SKM-1 treated with dmso at 0.1 percent for 144 hours (cell line): ENCODE data around the gene PIM2.

Experiments
- DNase-seq: peaks from one replicate; lab custom pipeline; 2025; ENCODE audit not compliant: unreplicated experiment; lab: John Stamatoyannopoulos, UW

Gene PIM2

DNA sequence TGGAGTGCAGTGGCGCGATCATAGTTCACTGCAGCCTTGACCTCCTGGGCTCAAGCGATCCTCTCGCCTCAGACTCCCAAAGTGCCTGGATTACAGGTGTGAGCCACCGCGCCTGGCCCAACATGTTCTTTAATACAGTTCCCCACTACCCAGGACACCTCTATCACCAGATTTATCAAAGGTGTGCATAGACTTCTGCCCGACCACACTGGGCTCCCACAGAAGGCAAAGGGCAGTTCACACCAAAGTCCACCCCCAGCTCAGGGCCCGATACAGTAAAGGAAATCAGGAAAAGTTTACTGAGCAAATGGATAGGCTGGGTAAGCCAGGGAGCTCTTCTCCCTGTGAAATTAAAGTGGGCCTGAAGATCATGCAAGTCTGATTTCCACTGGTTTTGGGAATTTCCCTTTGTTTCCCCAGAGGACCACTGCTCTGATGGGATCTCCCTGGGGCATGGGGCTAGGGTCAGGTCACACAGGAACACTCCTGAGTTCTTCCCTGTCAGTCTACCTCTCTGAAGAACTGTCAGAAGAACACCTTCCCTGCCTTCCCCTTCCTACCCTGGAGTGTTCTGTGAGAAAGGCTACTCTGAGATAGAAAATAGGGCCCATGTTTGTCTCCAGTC, 17.7 kb upstream of the PIM2 start:
- DNase-seq: no peak

DNA sequence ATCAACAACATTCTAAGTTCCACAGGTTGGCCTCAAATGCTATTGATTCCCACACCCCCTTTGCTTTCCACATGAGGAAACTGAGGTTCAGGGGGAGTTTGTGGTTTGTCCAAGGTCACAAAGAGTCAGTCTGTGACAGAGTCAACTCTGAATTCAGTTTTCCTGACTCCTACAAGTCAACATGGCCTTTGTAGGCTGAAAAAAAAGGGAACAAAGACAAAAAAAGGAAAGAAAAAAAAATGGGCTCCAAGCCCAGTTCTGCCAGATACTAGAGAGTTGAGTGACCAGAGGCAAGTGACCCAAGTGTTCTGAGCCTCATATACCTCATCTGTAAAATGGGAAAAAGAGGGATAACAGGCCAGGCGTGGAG, 16.5 kb upstream of the PIM2 start:
- no peak for DNase-seq

DNA sequence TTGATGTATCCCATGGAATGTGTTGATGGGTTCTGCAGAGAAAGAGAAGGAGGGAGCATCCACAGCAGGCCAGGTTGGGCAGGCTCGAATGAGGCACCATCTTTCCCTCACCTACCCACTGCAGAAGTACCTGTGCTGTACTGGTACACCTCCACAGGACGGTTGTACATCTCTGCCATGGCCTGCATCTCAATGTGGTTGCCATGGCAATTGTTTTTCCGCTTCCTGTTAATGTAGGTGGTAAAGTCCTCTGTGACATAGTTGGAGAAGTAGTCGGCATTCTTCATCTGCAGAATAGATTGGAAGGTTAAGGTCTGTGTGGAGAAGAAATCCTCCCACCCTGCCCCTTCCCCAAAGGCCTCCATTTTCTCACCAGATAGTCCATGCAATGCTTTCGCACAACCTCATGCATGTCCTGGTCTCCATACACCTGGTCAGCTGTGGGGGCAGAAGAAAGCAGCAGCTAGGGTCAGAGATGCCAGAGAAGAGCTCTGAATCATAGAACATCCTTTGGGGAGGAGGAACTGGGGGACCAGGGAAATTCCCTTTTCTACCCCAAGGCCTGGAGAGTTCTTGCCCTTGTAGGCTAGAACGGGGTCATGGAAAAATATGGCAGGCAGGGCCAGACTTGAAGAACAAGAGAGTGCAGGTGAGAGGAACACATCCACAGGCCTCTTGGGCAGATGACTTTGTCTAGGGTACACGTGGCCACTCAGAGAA, 15.9 kb upstream of the PIM2 start:
- no peak for DNase-seq

DNA sequence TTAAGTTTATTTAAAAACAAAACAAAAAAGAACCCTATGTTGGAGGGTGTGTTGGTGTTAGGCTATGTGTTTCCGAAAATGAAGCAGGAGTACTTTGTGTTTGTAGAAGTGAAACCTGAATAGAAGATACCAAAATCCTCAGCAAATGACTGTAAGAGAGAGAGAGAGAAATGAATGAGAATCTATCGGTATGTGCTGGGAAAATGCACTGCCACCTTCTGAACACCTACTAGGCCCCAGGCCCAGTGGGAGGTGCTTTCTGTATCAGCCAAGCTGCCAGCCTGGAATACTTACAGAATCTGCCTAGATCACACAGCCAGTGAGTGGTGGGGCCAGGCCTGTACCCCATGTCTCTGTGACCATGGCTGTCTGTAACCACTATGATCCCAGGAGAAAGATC, 14.9 kb upstream of the PIM2 start:
- no peak for DNase-seq

DNA sequence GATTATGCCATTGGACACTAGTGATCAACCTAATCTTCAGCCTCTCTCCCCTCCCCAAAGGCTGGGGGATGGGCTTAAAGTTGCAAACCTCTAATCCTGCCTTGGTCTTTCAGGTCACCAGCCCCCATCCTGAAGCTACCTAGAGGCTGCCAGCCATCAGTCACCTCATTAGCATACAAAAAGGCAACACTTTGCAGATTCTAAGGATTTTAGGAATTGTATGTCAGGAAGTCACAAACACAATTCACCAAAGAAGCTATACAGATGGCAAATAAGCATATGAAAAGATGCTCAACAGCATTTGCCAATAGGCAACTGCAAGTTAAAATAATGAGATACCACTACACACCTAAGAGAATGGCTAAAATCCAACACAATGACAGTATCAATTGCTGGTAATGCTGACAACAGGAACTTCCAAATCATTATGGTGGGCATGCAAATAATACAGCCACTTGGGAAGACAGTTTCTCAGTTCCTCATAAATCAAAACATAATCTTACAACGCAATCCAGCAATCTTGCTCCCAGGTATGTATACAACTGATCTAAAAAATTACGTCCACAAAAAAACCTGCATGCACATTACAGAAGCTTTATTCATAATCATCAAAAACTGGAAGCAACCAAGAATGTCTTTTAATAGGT, 9.0 kb upstream of the PIM2 start:
- no peak for DNase-seq

DNA sequence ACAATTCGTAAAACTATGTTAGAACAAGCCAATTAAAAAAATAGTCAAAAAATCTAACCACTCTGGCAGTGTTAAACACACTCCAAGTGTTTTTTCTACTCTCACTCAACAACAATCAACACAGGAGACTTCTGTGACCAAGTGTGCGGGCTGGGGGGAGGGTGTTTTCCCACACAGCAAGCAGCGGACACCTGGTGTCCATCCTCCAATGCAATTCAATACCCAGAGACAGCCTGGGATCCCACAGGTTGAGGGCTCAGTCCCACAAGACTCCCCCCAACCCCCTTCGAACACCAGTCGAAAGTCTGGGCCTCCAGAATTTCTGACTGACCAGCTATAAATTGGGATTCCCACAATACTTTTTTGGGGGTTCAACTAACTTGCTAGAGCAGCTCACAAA, 8.3 kb upstream of the PIM2 start:
- DNase-seq: no peak

DNA sequence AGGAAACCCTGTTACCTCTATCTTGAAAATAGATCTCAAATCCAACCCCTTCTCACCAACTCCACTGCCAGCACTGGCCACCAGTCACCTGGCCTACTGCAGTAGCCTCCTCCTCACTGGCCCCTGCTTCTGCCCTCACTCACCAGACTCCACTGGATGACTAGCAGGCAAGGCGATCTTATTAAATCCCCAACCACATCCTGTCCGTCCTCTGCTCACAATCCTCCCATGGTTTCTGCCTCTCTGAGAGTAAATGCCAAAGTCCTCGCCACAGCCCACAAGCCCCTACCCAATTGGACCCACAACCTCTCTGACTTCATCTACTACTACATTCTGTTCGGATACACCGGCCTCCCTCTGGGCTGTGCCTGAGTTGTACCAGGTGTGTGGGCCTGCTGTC, 5.4 kb upstream of the PIM2 start:
- DNase-seq: no peak

DNA sequence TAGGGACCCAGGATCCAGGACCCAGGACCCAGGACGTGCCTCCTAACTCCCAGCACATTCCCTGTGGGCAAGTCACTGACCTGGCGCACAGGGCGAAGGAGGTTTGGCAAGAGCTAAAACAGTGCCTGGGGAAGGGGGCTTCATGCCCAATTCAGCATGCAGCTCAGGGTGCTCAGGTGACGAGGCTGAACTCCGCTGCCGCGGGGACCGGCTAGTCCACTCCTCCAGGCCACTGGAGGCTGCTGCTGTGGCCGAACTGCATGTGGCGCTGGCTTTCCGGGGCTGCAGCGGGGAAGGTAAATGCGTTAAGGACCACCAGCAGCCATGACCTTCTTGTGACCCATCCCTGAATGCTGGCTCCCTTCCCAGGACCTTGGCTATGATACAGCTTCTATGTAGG, 4.9 kb upstream of the PIM2 start:
- DNase-seq: no peak

DNA sequence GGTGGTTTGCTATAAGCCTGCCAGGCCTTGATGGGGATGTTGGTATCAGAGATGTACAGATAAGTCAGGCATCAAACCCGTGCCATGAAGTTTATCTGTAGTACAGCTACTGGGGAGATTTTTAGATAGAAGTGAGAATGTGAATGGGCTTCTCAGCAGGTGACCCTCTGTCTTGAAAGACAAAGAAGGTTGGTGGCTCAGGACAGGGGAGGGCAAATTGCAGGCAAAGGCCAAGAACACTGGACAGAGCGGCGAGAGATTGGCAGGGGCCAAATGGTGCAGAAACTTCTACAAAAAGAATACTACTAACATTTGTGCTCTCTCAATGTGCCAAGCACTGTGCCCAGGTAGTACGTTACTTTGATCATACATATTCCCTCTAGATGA, 1.9 kb upstream of the PIM2 start:
- DNase-seq: no peak

DNA sequence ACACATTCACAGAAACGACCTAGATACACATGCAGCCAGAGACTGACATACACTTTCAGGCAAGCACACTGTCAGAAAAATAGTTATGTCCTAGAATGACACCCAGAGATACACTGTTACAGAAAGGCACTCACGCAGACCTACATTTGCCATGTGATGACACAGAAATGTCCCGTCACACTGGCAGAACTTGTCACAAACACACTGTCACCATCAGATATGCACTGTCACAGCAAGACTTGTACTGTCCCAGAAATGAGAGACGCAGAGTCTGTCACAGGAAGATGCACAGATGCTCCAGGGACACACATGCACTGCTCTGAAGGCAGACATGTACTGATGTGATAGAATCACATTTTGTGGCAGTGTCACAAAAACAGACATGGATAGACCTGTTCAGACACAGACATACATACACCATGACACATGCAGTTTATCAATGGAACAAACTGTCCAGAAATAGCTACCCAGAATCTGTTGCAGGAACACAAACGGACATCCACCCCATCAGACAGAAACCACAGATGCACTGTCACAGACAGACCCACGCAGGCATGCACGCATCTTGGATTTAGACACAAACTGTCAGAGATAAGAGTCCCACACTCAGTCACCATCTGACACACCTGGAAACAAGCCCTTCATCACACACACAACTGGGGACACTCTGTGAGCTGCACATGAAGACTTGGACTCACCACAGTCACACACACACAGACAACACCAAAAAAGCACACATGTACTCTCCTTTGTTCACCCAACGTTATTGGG, 1.3 kb upstream of the PIM2 start:
- no peak for DNase-seq

DNA sequence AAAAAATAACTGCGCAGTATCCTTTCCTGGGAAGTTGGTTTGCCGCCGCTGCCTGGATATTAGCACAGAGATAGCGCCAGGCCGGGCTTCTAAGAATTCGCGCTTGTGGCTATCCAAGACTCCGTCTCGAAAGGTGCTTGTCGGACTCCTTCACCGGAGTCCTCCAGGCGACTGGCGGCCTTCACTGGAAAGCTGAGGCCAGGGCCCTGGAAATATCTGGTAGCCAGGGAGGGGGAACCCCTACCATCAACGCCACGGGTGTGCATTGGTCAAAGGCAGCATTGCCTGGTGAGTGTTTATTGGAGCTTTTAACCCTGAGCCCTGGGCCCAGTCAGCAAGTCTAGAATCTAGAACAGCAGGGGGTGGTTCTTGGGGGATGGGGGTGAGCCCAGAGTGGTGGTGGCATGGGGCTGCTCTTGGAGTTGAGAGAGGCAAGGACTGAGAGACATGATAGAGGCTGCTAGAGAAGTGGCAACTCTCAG, 577 bp upstream of the PIM2 start:
- no peak for DNase-seq

DNA sequence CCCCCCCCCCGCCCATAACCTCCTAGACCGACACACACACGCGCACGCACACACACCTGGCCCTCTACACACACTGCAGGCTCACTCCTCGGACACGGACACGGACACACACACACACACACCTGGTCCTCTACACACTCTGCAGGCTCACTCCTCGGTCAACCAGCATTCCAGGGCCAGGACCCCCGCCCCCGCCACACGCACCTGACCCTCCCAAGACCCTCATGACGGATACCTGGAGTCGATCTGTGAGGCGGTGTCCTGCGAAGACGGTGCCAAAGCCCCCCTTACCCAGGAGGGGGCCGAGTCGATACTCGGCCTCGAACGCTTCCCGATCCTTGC, 552 bp downstream of the PIM2 start:
- no peak for DNase-seq

DNA sequence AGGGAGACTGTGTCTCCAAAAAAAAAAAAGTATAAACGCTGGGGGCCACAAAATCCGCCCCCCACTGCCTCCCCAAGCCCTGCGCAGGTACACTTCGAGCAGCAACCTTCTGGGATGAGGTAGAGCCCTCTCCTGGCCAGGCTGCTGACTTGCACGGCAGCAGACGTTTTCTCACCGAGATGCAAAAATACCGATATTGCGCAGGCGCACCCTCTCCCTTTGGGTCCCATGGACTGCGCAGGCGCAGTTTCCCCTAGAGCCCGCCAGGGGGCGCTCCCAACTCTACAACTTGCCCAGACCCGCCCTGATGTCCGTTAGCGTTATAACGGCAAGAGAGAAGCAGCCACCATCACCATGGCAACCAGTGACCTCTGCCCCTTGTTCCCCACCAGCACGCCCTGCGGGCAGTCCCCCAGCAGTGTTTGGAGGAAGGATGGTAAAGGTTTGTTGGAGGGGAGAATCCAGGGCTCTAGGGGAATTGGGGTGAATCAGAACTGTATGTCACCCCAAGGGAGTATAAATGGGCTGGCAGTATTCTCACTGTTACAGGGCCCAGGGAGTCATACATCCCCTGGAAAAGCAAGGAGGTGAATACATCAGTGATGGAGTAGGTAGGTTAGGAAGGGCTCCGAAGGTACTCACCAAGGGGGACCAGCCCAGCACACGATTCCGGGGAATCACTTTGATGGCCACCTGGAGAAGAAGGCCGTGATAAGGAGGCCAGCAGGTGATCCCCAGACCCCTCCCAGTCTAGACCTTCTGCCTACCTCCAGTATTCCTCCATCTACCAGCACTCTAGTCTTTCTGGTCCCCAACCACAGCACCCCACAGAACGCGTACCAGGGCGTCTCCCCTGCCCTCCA, 1.5 kb downstream of the PIM2 start:
- DNase-seq: peak; percentile 78

DNA sequence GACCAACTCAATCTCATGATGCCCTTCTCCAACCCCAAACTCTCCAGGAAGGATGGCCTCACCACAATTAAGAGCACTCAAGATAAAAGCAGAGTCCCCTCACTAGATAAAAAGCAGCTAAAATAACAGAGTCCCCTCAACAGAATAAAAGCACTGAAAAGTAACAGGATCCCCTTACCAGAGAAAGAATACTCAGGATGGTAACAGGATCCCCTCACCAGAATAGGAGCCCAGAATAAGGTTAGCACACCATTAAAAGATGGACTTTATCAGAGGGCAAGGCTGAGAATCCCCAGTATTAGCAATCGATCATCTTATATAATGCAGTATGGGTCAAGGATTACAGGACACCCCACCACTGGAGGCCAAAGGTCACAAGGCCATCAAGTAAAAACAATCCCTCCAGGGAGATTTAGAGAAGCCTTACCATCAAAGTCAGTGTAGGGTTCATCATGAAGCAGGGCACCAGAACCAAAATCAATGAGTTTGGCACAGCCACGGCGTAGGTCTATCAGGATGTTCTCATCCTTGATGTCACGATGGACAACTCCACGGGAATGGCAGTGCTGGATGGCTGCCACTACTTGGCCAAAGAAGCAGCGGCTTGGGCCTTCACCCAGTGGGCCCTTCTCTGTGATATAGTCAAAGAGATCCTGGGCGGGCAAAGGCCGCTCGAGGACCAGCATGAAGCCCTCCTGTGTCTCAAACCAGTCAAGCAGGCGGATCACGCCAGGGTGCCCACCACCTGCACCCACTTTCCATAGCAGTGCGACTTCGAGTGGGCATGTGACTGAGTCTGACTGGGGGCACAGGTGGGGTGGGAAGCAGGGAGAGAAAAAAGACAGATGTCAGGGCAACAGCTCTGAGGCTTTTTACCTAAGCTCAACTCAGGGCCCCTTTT, 4.0 kb downstream of the PIM2 start:
- no peak for DNase-seq

DNA sequence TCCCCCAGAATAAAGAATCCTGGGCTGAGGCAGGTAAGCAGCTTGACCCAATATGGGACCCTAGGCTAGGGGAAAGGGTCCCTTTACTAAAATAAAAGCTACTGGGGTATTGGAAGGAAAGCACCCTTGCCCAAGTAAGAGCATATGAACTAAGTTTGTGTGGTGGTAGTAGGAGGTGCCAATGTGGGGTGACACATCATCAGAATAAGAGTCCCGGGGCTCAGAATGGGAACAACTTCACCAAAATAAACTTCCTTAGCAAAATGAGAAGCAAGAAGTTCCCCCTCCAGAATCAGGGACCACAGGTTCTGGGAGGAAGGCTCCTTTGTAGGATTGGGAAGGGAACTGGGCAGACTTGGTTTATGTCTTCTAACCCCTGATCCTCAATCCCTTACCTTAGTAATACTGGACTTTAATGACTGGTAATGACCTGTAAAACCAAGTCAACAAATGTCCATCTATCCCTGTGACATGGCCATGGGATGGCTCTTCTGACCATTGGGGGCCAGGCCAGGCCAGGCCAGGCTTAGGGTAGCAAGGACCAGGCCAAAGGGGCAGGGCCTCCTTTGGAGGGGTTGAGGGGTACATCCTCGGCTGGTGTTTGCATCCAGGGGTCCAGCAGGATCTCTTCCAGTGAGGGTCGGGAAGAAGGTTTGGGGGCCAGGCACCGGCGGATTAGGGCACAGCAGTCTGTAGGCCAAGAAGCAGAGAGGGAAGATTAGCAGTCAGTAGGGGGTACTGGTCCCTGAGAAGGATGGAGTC, 5.0 kb downstream of the PIM2 start:
- no peak for DNase-seq

DNA sequence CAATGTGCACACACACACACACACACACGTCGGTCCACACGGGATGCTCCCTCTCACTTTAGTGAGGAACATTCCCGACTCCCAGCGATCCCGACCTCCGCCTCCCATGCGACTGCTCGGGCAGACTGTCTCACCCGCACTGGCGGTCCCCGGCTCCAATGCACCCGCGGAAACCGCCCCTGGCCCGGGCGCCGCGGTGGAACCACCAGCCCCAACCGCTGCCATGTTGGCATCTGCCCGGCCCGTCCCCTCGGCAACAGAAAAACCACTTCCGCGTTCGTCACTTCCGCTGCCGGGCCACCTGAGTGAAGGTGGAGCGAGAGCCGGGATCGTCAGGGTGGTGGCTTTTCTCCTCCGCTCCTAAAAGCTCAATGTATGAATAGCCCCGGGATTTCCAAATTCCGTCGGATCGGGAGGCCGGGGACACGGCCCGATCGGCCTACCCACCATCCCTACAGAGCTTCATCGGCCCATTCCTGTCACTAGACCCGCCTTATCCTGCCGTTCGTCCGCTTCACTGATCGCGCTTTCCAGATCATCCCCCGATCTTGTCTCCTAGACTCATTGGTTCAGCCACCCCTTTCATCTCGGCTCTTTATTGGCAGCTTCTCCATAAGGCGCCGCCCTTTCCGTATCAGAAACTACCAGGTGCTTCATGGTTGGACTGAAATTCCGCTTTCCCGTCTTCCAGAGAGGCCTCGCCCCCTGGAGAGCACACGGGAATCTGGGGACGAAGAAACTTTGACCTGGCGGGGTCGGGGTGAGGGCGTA, 7.2 kb downstream of the PIM2 start, which contains the start of gene SLC35A2:
TSS of gene SLC35A2 (minus strand) at position 235 of the 771 bp plus-strand sequence. CDS start at position 225, 10 bp downstream.
- DNase-seq: peak; percentile 32

DNA sequence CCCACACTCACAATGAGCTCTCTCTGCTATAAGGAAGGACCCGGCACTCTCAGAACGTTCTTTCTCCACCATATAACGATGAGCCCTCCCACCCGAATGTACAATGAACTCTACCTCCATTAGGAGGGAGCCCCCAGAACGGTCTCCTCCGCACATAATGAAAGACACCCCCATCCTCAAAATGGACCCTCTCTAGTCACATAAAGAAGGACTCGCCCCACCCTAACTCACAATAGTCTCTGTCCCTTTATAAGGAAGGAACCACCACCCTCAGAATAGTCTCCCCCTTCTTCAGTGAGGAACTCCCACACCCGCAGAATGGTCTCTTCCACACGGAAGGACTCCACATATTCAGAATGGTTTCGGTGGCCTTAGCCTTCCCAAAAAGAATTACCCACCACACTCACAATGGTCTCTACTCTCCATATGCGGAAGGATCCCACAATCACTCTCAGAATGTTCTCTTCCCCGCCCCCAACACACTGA, 7.9 kb downstream of the PIM2 start:
- DNase-seq: no peak

DNA sequence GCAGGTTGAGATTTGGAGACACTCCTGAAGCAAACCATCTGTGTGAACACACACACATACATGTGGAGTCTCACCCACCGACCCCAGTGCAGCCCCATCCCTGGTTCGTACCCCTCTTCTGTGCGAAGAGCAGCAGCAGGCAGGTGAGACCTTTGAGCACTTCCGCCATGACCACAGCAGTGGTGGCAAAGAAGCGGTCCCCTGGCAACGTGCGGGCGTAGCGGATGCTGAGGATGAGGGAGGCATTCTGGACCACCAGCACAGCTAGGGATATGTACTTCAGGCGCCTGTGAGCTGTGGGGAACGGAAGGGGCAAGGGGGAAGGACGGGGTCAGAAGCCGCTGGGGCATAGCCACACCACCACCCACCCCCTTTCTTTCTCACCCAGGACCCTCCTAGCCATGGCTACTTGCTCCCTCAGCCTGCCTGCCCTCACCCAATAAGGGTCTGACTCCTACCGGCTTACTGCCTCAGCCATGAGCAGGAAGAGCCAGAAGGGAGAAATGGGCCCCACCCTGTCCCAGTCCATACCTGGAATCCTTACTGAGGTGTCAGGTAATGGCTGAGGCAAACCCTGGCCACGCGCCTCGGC, 9.0 kb downstream of the PIM2 start:
- no peak for DNase-seq
